ENCODE data around the gene PEX11A. TPM values are rescaled to one million over a fixed set of nuclear protein-coding genes. Genes with fewer than 3 reads are reported as not detected.

Gene PEX11A
- total RNA-seq, 4 donors from 2014 or later, result 7.2 to 15.5 (median 9.7) TPM

GRCh38 chr15:89667706-89667960 is 22.9 kb downstream of the PEX11A start:
- Histone ChIP-seq H3K4me1 (peaks cover 0 to 35% (median 15%) of the 10 kb centered on the region in 4 donors), H3K36me3 (no peaks in the 10 kb centered on the region), H3K27me3 (no peaks in the 10 kb centered on the region), H3K4me3 (no peak overlapping the region), H3K9me3 (no peaks in the 10 kb centered on the region), H3K27ac (no peak overlapping the region)
- 93 to 97% methylated on average over 7 of the region's 7 CpGs for WGBS, 2 donors
- no peak for DNase-seq (ENCODE audit: low spot score in 2 of 2)
- TF ChIP-seq POLR2A (IDR thresholded peaks at IDR 0.05), result no peak
- no peak for TF ChIP-seq EP300 (IDR thresholded peaks at IDR 0.05)
- no peak for TF ChIP-seq CTCF (IDR thresholded peaks at IDR 0.05)

- Histone ChIP-seq H3K4me3 (no peak overlapping the region), H3K9me3 (no peaks in the 10 kb centered on the region), H3K27me3 (no peaks in the 10 kb centered on the region), H3K27ac (peak overlapping the region in 2 of 4 donors; percentile 89 to 91), H3K4me1 (peaks cover 0 to 35% (median 16%) of the 10 kb centered on the region in 4 donors), H3K36me3 (no peaks in the 10 kb centered on the region)
- WGBS, 2 donors, result 73 to 83% methylated on average over 12 to 13 of the region's 13 CpGs
- TF ChIP-seq POLR2A (IDR thresholded peaks at IDR 0.05) (no peak), CTCF (IDR thresholded peaks at IDR 0.05) (no peak), EP300 (IDR thresholded peaks at IDR 0.05) (no peak)
- no peak for DNase-seq (ENCODE audit: low spot score in 2 of 2)
These were observed 23.5 kb downstream of the PEX11A start for GRCh38 chr15:89666858-89667705.

GRCh38 chr15:89666184-89666857 is 24.2 kb downstream of the PEX11A start:
- no peaks in the 10 kb centered on the region for H3K36me3 ChIP-seq
- peak overlapping the region in 2 of 4 donors; percentile 45 to 47 for H3K4me3 ChIP-seq
- peaks cover 0 to 33% (median 16%) of the 10 kb centered on the region in 4 donors for H3K4me1 ChIP-seq
- DNase-seq (ENCODE audit: low spot score in 2 of 2), result no peak
- TF ChIP-seq CTCF (IDR thresholded peaks at IDR 0.05), result no peak
- H3K27ac ChIP-seq, result peak overlapping the region; percentile 81 to 91 (median 86)
- H3K27me3 ChIP-seq, result no peaks in the 10 kb centered on the region
- H3K9me3 ChIP-seq, result no peaks in the 10 kb centered on the region
- 90 to 92% methylated on average over 8 of the region's 8 CpGs for WGBS, 2 donors

- Histone ChIP-seq H3K27me3 (no peaks in the 10 kb centered on the region), H3K4me3 (peak overlapping the region; percentile 24 to 47 (median 39)), H3K27ac (peak overlapping the region; percentile 81 to 91 (median 86)), H3K36me3 (no peaks in the 10 kb centered on the region), H3K4me1 (peaks cover 0 to 33% (median 16%) of the 10 kb centered on the region in 4 donors), H3K9me3 (no peaks in the 10 kb centered on the region)
- no peak for TF ChIP-seq POLR2A (IDR thresholded peaks at IDR 0.05)
- TF ChIP-seq EP300 (IDR thresholded peaks at IDR 0.05), result no peak
- TF ChIP-seq CTCF (IDR thresholded peaks at IDR 0.05), result no peak
- WGBS, 2 donors, result 1 to 3% methylated on average over 28 to 48 of the region's 72 CpGs
- peak in 1 of 2 donors; percentile 23 for DNase-seq (ENCODE audit: low spot score in 2 of 2)
These were observed 24.9 kb downstream of the PEX11A start for GRCh38 chr15:89665449-89666181.
